Measurements from ENCODE around the gene METTL6.
"Not testable (repeated sequence)": the region's sequence is repeated elsewhere in the genome, so short reads cannot be mapped to it uniquely, and the experiment has no call there.

The METTL6 gene

DNA sequence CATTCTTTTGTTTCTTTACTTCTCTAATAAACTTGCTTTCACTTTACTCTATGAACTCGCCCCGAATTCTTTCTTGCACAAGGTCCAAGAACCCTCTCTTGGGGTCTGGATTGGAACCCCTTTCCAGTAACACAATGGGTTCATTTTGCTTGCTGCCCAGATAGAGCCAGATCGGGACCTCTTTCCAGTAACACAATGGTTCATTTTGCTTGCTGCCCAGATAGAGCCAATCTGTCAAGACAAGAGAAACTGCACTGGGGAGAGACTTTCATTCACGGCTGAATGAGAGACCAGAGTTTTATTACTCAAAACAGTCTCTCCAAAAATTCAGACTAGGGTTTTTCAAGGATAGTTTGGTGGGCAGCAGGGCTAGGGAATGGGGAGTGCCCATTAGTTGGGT is 25.4 kb downstream of the METTL6 start:
- Mint-ChIP-seq H3K36me3 (ENCODE audit: low read depth) (no peaks in the 10 kb centered on the region), H3K9me3 (no peaks in the 10 kb centered on the region), H3K4me1 (peaks cover 30% of the 10 kb centered on the region), H3K4me3 (no peak overlapping the region), H3K27me3 (no peaks in the 10 kb centered on the region), H3K27ac (no peak overlapping the region)
- ATAC-seq = no peak
- no peak for DNase-seq

DNA sequence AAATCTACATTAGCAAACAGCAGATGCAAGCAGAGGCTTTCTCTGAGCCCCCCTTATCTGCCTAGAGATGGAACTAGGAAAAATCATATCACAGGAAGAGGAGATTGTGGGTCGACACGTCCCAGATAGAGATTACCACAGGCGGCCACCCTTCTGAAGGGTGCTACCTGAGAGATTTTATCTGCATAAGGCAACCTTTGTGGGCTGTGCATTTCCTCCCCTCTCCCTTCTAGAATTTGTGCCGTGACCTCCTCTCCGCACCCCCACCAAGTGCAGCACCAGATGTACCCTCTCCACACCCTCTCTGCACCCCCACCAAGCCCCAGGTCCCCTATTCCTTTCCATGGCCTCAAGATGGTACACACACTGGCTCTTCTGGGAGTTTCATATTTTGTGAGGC is 27.4 kb downstream of the METTL6 start:
- H3K9me3 Mint-ChIP-seq = no peaks in the 10 kb centered on the region
- H3K27me3 Mint-ChIP-seq = no peaks in the 10 kb centered on the region
- peaks cover 28% of the 10 kb centered on the region for H3K4me1 Mint-ChIP-seq
- DNase-seq (peak; percentile 11), ATAC-seq (peak; percentile 90)
- H3K36me3 Mint-ChIP-seq (ENCODE audit: low read depth) = no peaks in the 10 kb centered on the region
- no peak overlapping the region for H3K27ac Mint-ChIP-seq
- no peak overlapping the region for H3K4me3 Mint-ChIP-seq

DNA sequence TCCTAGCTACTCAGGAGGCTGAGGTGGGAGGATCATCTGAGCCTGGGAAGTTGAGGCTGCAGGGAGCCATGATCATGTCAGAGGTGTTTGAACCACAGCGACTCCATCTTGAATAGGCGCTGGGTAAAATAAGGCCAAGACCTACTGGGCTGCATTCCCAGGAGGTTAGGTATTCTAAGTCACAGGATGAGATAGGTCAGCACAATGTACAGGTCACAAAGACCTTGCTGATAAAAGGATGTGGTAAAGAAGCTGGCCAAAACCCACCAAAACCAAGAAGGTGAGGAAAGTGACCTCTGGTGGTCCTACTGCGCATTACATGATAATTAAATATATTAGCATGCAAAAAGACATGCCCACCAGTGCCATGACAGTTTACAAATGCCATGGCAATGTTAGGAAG is 28.6 kb downstream of the METTL6 start:
- not testable (repeated sequence) for H3K4me3 Mint-ChIP-seq; H3K27me3 Mint-ChIP-seq; H3K36me3 Mint-ChIP-seq (ENCODE audit: low read depth); DNase-seq; H3K9me3 Mint-ChIP-seq; ATAC-seq; H3K27ac Mint-ChIP-seq
- peaks cover 28% of the 10 kb centered on the region for H3K4me1 Mint-ChIP-seq

DNA sequence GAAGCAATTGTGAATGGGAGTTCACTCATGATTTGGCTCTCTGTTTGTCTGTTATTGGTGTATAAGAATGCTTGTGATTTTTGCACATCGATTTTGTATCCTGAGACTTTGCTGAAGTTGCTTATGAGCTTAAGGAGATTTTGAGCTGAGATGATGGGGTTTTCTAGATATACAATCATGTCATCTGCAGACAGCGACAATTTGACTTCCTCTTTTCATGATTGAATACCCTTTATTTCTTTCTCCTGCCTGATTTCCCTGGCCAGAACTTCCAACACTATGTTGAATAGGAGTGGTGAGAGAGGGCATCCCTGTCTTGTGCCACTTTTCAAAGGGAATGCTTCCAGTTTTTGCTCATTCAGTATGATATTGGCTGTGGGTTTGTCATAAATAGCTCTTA is 34.1 kb downstream of the METTL6 start:
- not testable (repeated sequence) for DNase-seq; H3K36me3 Mint-ChIP-seq (ENCODE audit: low read depth); H3K4me3 Mint-ChIP-seq; H3K27me3 Mint-ChIP-seq; H3K27ac Mint-ChIP-seq; H3K9me3 Mint-ChIP-seq; ATAC-seq
- H3K4me1 Mint-ChIP-seq = peaks cover 11% of the 10 kb centered on the region

DNA sequence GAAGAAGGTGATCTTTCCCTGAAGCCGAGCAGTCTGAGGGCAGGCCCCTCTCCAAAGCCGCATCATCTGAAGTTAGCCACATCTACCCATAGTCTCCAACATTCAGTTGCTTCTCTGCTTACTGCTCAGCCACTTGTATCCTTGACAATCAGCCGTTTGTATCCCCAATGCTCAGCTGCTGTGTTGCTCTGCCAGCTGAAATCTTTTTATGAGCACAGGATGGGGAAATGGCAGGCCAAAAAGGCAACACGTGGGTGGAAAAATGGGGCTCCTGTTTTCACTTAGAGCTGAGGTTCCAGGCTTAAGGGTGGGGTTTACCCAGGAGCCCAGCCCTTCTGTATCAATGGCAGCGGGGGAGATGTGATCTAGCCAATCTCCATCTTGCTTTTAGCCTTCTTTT is 36.3 kb downstream of the METTL6 start:
- peaks cover 16% of the 10 kb centered on the region for H3K4me1 Mint-ChIP-seq
- H3K4me3 Mint-ChIP-seq = no peak overlapping the region
- no peaks in the 10 kb centered on the region for H3K36me3 Mint-ChIP-seq (ENCODE audit: low read depth)
- no peak overlapping the region for H3K27ac Mint-ChIP-seq
- H3K27me3 Mint-ChIP-seq = no peaks in the 10 kb centered on the region
- H3K9me3 Mint-ChIP-seq = no peaks in the 10 kb centered on the region
- ATAC-seq (no peak), DNase-seq (no peak)

DNA sequence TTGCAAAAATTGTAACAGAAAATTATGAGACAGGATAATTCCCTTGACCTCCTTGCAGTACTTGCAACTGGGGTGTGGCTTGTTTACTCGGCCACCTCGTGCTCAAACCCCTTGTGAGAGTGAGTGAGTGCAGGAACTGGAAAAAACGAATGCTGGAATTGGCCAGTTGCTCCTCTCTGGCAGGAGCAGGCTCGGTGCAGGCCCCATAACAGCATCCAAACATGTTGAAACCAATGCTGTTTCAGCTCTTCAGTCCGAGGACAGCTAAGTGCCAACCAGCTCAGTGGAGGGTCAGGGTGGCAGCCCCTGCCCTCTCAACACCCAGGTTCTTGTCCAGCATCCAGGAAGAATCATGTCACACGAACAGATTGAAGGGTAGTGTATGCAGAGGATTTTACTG is 36.9 kb downstream of the METTL6 start:
- no peak for ATAC-seq
- no peaks in the 10 kb centered on the region for H3K9me3 Mint-ChIP-seq
- H3K4me3 Mint-ChIP-seq = no peak overlapping the region
- no peaks in the 10 kb centered on the region for H3K36me3 Mint-ChIP-seq (ENCODE audit: low read depth)
- DNase-seq = no peak
- peaks cover 18% of the 10 kb centered on the region for H3K4me1 Mint-ChIP-seq
- H3K27ac Mint-ChIP-seq = no peak overlapping the region
- no peaks in the 10 kb centered on the region for H3K27me3 Mint-ChIP-seq

DNA sequence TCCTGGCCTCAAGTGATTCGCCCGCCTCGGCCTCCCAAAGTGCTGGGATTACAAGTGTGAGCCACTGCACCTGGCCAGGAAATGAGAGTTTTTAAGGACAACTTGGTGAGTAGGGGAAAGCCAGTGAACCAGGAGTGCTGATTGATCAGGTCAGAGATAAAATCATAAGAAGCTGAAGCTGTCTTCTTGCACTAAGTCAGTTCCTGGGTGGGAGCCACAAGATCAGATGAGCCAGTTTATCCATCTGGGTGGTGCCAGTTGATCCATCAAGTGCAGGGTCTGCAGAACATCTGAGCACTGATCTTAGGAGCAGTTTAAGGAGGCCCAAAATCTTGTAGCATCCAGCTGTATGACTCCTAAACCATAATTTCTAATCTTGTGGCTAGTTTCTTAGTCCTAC is 39.0 kb downstream of the METTL6 start:
- H3K4me1 Mint-ChIP-seq = peaks cover 23% of the 10 kb centered on the region
- not testable (repeated sequence) for H3K27ac Mint-ChIP-seq; H3K27me3 Mint-ChIP-seq; H3K36me3 Mint-ChIP-seq (ENCODE audit: low read depth); ATAC-seq; H3K4me3 Mint-ChIP-seq; DNase-seq; H3K9me3 Mint-ChIP-seq

DNA sequence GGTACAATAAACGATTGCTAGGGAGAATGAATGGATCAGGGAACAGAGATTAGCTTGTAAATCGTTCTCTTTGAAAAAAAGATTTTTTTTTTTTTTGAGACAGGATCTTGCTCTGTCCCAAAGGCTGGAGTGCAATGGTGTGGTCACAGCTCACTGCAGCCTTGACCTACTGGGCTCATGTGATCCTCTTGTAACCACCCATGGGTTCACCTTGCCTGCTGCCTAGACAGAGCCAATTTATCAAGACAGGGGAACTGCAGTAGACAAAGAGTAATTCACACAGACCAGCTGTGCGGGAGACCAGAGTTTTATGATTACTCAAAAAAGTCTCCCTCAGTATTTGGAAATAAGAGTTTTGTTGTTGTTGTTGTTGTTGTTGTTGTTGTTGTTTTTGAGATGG is 39.6 kb downstream of the METTL6 start:
- ATAC-seq = no peak
- H3K9me3 Mint-ChIP-seq = no peaks in the 10 kb centered on the region
- H3K36me3 Mint-ChIP-seq (ENCODE audit: low read depth) = no peaks in the 10 kb centered on the region
- H3K27me3 Mint-ChIP-seq = no peaks in the 10 kb centered on the region
- H3K4me1 Mint-ChIP-seq = peaks cover 24% of the 10 kb centered on the region
- no peak overlapping the region for H3K4me3 Mint-ChIP-seq
- no peak overlapping the region for H3K27ac Mint-ChIP-seq
- no peak for DNase-seq

DNA sequence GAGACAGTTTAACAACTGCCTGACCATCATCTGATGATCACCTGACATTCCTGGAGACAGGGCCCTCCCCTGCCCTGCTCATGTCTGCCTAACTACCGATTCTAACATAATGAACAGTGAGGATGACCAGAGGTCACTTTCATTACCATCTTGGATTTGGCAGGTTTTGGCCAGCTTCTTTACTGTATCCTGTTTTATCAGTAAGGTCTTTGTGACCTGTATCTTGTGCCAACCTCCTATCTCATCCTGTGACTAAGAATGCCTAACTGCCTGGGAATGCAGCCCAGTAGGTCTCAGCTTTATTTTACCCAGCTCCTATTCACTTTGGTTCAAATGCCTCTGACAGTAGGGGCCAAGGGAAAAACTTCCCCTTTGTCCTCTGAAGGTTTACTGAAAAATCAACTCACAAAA is 40.2 kb downstream of the METTL6 start:
- Mint-ChIP-seq H3K9me3 (no peaks in the 10 kb centered on the region), H3K4me3 (no peak overlapping the region), H3K27ac (no peak overlapping the region), H3K27me3 (no peaks in the 10 kb centered on the region), H3K4me1 (peaks cover 26% of the 10 kb centered on the region), H3K36me3 (ENCODE audit: low read depth) (no peaks in the 10 kb centered on the region)
- ATAC-seq (no peak), DNase-seq (no peak)

DNA sequence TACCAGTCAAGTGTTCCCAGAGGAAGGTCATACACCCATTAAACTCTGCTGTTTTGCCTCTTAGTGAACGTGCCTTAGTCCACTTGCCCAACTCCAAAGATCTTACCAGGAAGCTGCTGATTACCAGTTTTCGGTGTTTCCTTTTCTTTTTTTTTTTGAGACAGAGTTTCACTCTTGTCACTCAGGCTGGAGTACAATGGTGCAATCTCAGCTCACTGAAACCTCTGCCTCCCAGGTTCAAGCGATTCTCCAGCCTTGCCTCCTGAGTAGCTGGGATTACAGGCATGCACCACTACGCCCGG is 40.7 kb downstream of the METTL6 start:
- H3K4me3 Mint-ChIP-seq; H3K36me3 Mint-ChIP-seq (ENCODE audit: low read depth); ATAC-seq; DNase-seq; H3K27me3 Mint-ChIP-seq; H3K27ac Mint-ChIP-seq; H3K9me3 Mint-ChIP-seq: not testable (repeated sequence)
- H3K4me1 Mint-ChIP-seq = peaks cover 26% of the 10 kb centered on the region

DNA sequence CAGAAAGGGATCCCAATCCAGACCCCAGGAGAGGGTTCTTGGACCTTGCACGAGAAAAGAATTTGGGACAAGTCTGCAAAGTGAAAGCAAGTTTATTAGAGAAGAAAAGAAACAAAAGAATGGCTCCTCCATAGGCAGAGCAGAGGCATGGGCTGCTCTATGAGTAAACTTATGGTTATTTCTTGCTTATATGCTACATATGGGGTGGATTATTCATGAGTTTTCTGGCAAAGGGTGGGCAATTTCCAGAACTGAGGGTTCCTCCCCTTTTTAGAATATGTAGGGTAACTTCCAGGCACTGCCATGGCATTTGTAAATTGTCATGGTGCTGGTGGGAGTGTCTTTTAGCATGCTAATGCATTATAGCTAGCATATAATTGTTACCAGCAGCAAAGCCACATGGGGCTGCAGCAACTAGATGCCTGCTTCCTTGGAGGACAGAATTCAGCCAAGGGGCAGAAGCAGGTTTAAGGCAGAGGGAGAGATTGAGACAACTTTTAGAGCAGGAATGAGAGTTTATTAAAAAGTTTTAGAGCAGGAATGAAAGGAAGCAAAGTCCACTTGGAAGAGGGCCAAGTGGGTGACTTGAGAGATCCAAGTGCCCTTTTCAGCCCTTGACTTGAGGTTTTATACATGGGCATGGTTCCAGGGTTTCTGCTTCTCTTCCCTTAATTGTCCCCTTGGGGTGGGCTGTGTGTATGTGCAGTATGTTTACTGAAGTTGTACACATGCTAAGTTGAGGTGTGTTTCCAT is 41.3 kb downstream of the METTL6 start:
- H3K9me3 Mint-ChIP-seq = no peaks in the 10 kb centered on the region
- no peaks in the 10 kb centered on the region for H3K36me3 Mint-ChIP-seq (ENCODE audit: low read depth)
- no peak overlapping the region for H3K4me3 Mint-ChIP-seq
- H3K4me1 Mint-ChIP-seq = peaks cover 26% of the 10 kb centered on the region
- no peak for ATAC-seq
- no peaks in the 10 kb centered on the region for H3K27me3 Mint-ChIP-seq
- no peak for DNase-seq
- H3K27ac Mint-ChIP-seq = no peak overlapping the region

DNA sequence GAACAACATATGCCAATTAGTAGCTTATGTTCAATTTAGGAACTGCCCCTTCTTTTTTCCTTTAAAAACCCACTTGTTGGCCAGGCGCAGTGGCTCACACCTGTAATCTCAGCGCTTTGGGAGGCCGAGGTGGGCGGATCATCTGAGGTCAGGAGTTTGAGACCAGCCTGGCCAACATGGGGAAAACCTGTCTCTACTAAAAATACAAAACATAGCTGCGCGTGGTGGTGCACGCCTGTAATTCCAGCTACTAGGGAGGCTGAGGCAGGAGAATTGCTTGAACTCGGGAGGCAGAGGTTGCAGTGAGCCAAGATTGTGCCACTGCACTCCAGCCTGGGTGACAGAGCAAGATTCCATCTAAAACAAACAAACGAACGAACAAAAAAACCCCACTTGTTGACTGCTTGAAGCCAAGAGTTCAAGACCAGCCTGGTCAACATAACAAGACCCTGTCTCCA is 42.1 kb downstream of the METTL6 start:
- not testable (repeated sequence) for DNase-seq; ATAC-seq; H3K27me3 Mint-ChIP-seq; H3K9me3 Mint-ChIP-seq; H3K4me3 Mint-ChIP-seq; H3K27ac Mint-ChIP-seq; H3K36me3 Mint-ChIP-seq (ENCODE audit: low read depth)
- peaks cover 21% of the 10 kb centered on the region for H3K4me1 Mint-ChIP-seq

DNA sequence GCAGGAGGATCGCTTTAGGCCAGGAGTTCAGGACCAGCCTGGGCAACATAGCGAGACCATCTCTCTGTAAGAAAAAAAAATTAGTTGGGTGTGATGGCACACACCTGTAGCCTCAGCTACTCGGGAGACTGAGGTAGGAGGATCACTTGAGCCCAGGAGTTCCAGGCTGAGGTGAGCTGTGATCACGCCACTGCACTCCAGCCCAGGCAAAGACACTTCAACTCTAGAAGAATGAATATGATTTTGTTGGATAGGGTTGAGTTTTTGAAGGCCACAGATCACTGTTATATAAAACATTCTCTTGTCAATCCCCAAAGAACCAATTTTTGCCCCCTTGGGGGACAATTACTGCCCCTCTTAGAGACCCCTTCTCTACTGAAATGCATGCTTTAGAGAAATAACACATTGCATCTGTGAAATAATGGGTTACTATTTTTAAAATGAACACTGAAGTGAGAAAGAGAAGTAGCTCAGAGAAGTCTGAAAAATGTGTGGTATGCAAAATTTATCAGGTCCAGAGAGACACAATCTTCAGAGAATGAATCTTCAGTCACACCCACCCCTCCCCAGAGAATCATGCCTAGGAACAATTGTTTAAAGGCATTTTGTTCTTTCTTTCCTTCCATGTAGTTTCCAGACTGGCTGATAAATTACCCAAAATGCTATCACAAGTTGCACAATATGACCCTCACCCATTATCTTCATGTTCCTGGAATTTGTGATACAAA is 42.7 kb downstream of the METTL6 start:
- no peak for DNase-seq
- no peak for ATAC-seq
- H3K4me1 Mint-ChIP-seq = peaks cover 21% of the 10 kb centered on the region
- H3K36me3 Mint-ChIP-seq (ENCODE audit: low read depth) = no peaks in the 10 kb centered on the region
- no peaks in the 10 kb centered on the region for H3K9me3 Mint-ChIP-seq
- H3K4me3 Mint-ChIP-seq = no peak overlapping the region
- H3K27me3 Mint-ChIP-seq = no peaks in the 10 kb centered on the region
- H3K27ac Mint-ChIP-seq = no peak overlapping the region

DNA sequence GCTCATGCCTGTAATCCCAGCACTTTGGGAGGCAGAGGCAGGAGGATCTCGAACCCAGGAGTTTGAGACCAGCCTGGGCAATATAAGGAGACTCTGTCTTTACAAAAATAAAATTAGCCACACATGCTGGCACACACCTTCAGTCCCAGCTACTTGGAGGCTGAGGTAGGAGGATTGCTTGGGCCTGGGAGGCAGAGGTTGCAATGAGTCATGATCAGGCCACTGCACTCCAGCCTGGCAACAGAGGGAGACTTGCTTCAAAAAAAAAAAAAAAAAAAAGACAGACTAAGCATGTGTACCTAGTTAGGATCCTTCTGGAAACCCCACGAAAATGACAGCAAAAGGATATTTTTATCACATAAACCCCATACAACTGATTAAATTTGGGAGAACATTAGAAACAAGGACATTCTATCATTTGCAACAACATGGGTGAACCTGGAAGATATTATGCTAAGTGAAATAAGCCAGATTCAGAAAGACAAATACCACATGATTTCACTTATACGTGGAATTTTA is 44.9 kb downstream of the METTL6 start:
- H3K36me3 Mint-ChIP-seq (ENCODE audit: low read depth) = no peaks in the 10 kb centered on the region
- H3K27ac Mint-ChIP-seq = no peak overlapping the region
- no peak overlapping the region for H3K4me3 Mint-ChIP-seq
- no peaks in the 10 kb centered on the region for H3K27me3 Mint-ChIP-seq
- H3K9me3 Mint-ChIP-seq = no peaks in the 10 kb centered on the region
- H3K4me1 Mint-ChIP-seq = peaks cover 22% of the 10 kb centered on the region
- no peak for DNase-seq
- no peak for ATAC-seq
